Neural crest cell (in vitro differentiated cells): ENCODE data around the gene CKAP2L. TPM values are rescaled to one million over a fixed set of nuclear protein-coding genes. Genes with fewer than 3 reads are reported as not detected.

Experiments
- DNase-seq: peaks from one replicate; pipeline ENCODE4 v3.0.0; 2021; ENCODE audit warnings: low read depth, mixed read lengths, low spot score
- H3K27ac Mint-ChIP-seq: one replicate; pipeline ENCODE4 v1.8.0; 2021; ENCODE audit warnings: mild to moderate bottlenecking, mixed read lengths; ENCODE audit not compliant: unreplicated experiment
- H3K27me3 Mint-ChIP-seq: 2 replicates; pipeline ENCODE4 v1.8.0; 2021; ENCODE audit warnings: low read depth, mild to moderate bottlenecking, mixed read lengths
- H3K36me3 Mint-ChIP-seq: 2 replicates; pipeline ENCODE4 v1.8.0; 2021; ENCODE audit warnings: low read depth, mild to moderate bottlenecking, mixed read lengths
- H3K4me1 Mint-ChIP-seq: 2 replicates; pipeline ENCODE4 v1.8.0; 2021; ENCODE audit warnings: mixed read lengths
- H3K4me3 Mint-ChIP-seq: one replicate; pipeline ENCODE4 v1.8.0; 2021; ENCODE audit warnings: mild to moderate bottlenecking, mixed read lengths
- H3K9me3 Mint-ChIP-seq: 2 replicates; pipeline ENCODE4 v1.8.0; 2021; ENCODE audit warnings: mixed read lengths
- CTCF ChIP-seq: fragments of 200-600 bp; sonication (generic); conservative IDR thresholded peaks from 2 replicates; pipeline ENCODE4 v1.5.0; 2021; ENCODE audit warnings: antibody characterized with exemption, mild to moderate bottlenecking
- total RNA-seq: library from RNA; stranded (reverse); gene quantifications from 2 replicates; pipeline ENCODE4 v1.2.1, GENCODE V29; 2021

The CKAP2L gene
- total RNA-seq, 1 donor from 2014 or later, result 27.4 TPM

- TF ChIP-seq CTCF, result no peak
- Mint-ChIP-seq H3K27ac (no peak overlapping the region), H3K9me3 (peaks cover 14% of the 10 kb centered on the region), H3K4me1 (no peaks in the 10 kb centered on the region), H3K36me3 (peaks cover 2% of the 10 kb centered on the region), H3K27me3 (no peaks in the 10 kb centered on the region), H3K4me3 (no peak overlapping the region)
- DNase-seq, result no peak
Measured at GRCh38 chr2:112800881-112801583, 36.6 kb upstream of the CKAP2L start.

- Mint-ChIP-seq H3K4me1 (no peaks in the 10 kb centered on the region), H3K27me3 (no peaks in the 10 kb centered on the region), H3K4me3 (no peak overlapping the region), H3K9me3 (peaks cover 16% of the 10 kb centered on the region), H3K27ac (no peak overlapping the region), H3K36me3 (no peaks in the 10 kb centered on the region)
- DNase-seq, result no peak
- no peak for TF ChIP-seq CTCF
Measured at GRCh38 chr2:112798979-112799975, 34.9 kb upstream of the CKAP2L start.

GRCh38 chr2:112796486-112796885 is 32.1 kb upstream of the CKAP2L start:
- DNase-seq, result no peak
- no peaks in the 10 kb centered on the region for H3K36me3 Mint-ChIP-seq
- H3K9me3 Mint-ChIP-seq, result peaks cover 21% of the 10 kb centered on the region
- no peak overlapping the region for H3K27ac Mint-ChIP-seq
- no peak overlapping the region for H3K4me3 Mint-ChIP-seq
- H3K4me1 Mint-ChIP-seq, result no peaks in the 10 kb centered on the region
- TF ChIP-seq CTCF, result no peak
- H3K27me3 Mint-ChIP-seq, result no peaks in the 10 kb centered on the region

GRCh38 chr2:112795774-112796173 is 31.4 kb upstream of the CKAP2L start:
- DNase-seq, result no peak
- Mint-ChIP-seq H3K4me3 (no peak overlapping the region), H3K27ac (no peak overlapping the region), H3K9me3 (peaks cover 21% of the 10 kb centered on the region), H3K36me3 (no peaks in the 10 kb centered on the region), H3K27me3 (no peaks in the 10 kb centered on the region), H3K4me1 (no peaks in the 10 kb centered on the region)
- TF ChIP-seq CTCF, result no peak

GRCh38 chr2:112794841-112795240 is 30.4 kb upstream of the CKAP2L start:
- Mint-ChIP-seq H3K27me3 (no peaks in the 10 kb centered on the region), H3K4me1 (peaks cover 4% of the 10 kb centered on the region), H3K27ac (no peak overlapping the region), H3K4me3 (no peak overlapping the region), H3K9me3 (peaks cover 21% of the 10 kb centered on the region), H3K36me3 (peaks cover 3% of the 10 kb centered on the region)
- no peak for TF ChIP-seq CTCF
- DNase-seq, result no peak
